Left renal cortex interstitium (tissue), 4 donors: ENCODE data around the gene NCCRP1. TPM values are rescaled to one million over a fixed set of nuclear protein-coding genes. Genes with fewer than 3 reads are reported as not detected.

Source experiments
- DNase-seq, 4 donors: peaks; one replicate each; pipeline ENCODE4 v3.0.0-alpha.2; 2013; ENCODE audit warnings: low read depth in 4 of 4, low spot score in 2 of 4, missing footprints in 1 of 4
- polyA plus RNA-seq, 4 donors: library from polyadenylated mRNA; unstranded; fragments of 120-200 nt; gene quantifications; one replicate each; pipeline ENCODE4 v1.2.1, GENCODE V29; 2013; ENCODE audit not compliant: insufficient read length in 4 of 4

NCCRP1 gene
- polyA plus RNA-seq, 4 donors = 0.99 to 4.0 (median 1.4) TPM

DNA sequence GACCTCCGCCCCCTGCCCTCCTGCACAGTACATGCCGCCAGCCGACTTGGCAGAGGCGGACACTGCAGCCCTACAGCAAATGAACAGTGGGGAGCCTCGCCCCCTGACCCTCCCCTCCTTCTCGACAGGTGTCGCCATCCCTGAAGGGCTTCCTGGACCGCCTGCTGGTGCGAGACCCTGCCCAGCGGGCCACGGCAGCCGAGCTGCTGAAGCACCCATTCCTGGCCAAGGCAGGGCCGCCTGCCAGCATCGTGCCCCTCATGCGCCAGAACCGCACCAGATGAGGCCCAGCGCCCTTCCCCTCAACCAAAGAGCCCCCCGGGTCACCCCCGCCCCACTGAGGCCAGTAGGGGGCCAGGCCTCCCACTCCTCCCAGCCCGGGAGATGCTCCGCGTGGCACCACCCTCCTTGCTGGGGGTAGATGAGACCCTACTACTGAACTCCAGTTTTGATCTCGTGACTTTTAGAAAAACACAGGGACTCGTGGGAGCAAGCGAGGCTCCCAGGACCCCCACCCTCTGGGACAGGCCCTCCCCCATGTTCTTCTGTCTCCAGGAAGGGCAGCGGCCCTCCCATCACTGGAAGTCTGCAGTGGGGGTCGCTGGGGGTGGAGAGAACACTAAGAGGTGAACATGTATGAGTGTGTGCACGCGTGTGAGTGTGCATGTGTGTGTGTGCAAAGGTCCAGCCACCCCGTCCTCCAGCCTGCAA lies 18.3 kb upstream of the NCCRP1 start:
- DNase-seq = no peak

DNA sequence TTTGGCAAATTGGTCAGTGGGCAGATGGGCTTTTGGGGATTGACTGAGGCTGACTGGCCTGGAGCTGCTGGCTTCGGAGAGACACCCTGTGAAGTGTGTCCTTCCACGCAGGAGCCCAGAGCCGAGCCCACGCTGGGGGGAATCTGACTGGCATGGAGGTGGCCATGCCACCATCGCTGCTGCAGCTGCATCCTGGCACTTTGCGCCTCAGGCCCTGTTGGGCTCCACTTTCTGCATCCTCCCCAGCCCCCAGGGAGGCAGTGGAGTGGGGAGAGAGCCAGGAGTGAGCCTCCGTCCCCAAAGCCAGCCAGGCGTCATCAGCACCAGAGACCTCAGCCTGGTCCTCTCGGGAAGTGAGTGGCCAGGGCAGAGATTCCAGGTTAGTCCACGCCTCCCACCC lies 17.0 kb upstream of the NCCRP1 start:
- DNase-seq = no peak

DNA sequence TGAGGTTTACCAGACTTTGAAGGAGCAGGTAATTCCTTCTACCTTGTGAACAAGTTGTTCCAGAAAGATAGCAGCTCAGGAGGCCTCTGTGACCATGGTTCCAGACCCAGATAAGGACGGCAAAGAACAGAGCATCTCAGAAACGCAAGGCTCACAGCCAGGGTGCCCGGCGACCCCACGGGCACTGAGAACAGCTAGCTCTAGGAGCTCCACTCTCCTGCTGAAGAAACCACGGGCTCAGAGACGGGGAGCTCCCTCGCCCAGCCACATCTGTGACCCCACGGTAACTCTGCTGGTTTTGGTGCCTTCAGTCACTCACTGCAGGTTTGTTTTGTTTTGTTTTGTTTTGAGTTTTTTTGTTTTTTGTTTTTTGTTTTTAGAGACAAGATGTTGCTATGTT lies 16.0 kb upstream of the NCCRP1 start:
- no peak for DNase-seq

DNA sequence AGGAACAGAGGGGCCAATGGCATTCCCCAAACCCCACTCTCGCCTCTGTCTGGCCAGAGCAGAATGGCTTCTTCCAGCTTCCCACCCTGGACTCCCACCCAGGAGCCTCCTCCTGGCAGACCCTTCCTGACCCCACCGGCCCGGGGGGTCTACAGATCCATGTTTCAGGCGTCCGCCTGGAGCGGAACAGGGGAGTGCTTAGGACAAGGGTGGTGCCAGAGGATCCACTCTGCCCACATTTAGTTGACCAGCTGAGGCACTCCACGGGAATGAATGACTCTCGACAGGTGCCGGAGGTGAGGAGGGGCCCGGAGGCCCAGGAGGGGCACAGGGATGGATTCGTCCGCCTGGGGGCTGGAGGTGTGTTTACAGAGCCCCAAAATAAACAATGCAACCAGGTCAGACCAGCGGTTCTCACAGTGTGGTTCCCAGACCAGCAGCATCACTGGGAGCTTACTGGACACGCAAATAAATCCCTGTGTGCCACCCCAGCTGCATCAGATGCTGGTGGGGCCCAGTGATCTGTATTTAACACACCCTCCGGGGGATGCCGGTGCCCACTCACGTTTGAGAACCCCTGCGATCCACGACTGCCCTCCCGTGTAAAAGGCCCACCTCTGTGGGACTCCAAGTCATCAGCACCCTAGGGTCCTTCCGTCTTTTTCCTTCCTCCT lies 15.1 kb upstream of the NCCRP1 start:
- no peak for DNase-seq

DNA sequence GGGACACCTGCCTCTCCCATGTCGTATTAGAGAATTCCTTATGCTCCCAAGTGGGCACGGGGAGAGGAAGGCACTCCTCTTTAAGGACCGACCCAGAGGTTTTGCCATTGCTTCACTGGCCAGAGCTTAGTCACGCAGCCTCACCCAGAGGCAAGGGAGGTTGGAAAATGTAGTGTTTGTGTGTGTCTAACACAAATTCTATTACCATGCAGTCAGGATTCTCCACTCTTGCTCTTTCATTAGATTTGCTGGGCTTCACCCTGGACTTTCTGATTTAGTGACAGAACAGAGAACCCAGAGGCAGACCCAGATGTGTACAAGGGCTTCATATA lies 14.6 kb upstream of the NCCRP1 start:
- DNase-seq = no peak

DNA sequence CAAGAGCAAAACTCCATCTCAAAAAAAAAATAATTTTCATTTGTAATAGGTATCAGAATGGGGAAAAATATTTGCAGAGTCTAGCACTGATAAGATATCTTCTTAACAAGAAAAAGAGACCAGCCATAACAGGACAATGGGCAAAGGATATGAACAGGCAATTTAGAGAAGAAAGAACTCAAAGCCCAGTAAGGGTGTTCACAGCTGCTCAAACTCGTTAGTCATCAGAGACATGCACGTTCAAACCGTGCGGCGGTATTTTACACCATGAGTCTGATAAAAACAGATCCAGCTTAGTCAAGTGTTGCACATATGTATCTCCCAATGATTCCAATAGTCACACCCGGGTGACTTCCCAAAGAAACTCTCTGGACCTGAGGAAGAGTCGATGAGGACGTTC lies 13.7 kb upstream of the NCCRP1 start:
- no peak for DNase-seq

DNA sequence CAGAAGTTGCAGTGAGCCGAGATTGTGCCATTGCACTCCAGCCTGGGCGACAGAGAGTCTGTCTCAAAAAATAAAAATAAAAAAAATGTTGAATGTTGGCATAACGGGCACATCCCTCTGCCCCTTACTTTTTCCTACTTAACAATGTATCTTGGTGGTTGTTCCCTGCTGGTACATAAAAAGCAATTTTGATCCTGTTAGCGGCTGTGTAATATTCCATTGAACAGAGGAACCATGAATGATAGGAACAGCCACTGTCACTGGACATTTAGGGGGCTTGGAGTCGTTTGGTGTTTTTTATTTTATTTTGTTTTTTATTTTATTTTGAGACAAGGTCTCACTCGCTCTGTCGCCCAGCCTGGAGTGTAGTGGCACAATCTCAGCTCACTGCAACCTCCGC lies 10.4 kb upstream of the NCCRP1 start:
- no peak for DNase-seq

DNA sequence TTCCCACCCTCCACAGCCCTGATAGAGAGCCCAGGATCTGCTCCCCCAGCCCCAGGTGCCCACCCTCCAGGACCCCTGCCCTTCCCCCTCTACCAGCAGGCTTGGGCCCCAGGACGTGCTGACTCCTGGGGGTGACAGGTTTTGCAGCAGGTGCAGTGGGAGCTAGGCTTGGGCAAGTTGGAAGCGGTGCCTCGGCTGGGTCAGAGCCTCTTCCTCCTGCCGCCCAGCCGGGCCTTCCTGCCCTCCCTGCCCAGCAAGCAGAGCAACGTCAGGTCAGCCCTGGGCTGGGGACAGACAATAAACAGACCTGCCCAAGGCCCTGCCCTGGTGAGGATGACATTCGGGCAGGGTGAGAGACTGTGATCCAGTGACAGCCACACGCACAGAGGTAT lies 9.2 kb upstream of the NCCRP1 start:
- DNase-seq = no peak

DNA sequence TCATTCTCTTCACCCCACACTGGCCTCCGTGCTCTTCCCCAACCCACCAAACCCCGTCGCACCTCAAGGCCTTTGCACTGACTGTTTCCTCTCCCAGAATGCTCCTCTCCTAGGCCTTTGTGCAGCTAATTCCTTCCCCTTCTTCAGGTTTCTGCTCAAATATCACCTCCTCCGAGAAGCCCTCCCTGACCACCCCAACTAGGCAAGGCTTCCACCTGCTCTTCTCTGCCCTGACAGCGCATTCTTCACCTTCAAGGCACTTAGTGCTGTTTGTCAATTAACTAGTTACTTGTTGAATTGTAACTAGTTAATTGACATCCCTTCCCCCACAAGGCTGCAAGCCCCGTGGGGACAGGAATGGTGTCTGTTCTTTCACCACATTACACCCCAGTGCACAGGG lies 7.8 kb upstream of the NCCRP1 start:
- DNase-seq = no peak

DNA sequence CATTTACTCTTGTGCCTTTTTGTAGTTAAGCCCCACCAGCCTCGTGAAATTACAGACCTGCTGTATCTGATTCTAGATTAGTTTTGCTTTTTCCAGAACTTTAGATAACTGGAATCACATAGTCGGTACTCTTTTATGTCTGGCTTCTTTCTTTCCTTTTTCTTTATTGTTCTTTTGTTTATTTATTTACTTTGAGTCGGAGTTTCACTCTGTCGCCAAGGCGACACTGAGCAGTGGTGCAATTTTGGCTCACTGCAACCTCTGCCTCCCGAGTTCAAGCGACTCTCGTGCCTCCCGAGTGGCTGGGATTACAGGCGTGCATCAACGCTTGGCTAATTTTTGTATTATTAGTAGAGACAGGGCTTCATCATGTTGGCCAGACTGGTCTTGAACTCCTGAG lies 6.0 kb upstream of the NCCRP1 start:
- no peak for DNase-seq

DNA sequence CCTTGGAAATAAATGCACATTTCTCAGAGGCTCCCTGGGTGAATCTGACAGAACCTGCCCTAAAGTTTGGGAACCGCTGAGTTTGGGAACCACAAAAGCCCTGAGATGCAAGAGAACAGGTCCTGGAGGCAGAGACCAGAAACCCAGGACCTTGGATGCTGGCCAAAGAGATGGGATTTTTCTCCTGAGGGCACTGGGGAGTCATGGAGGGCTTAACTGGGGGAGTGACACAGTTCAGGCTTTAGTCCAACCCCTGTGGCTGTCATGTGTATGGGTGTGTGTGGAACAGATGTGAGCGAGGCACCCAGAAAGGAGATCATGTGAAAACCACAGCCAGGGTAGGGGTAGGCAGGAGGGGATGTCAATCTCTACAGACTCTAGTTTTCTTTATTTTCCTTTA lies 3.9 kb upstream of the NCCRP1 start:
- DNase-seq = no peak

DNA sequence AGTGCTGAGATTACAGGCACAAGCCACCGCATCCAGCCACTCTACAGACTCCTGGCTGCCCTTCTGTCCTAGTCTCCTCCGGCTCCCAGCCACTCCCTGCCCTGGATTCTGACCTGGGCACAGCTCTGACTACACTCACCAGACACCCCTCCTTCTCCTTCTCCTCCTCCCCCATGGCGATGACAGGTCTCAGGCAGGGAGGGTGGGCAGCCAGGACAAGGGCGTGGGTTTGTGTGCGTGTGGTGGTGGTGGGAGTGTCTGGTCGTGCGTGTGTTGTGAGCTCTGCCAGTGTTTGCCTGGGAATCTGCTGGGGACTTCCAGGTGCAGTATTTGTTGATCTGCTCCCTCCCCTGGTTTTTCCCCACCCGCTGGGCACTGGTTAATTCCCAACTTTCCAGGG lies 3.0 kb upstream of the NCCRP1 start:
- no peak for DNase-seq

DNA sequence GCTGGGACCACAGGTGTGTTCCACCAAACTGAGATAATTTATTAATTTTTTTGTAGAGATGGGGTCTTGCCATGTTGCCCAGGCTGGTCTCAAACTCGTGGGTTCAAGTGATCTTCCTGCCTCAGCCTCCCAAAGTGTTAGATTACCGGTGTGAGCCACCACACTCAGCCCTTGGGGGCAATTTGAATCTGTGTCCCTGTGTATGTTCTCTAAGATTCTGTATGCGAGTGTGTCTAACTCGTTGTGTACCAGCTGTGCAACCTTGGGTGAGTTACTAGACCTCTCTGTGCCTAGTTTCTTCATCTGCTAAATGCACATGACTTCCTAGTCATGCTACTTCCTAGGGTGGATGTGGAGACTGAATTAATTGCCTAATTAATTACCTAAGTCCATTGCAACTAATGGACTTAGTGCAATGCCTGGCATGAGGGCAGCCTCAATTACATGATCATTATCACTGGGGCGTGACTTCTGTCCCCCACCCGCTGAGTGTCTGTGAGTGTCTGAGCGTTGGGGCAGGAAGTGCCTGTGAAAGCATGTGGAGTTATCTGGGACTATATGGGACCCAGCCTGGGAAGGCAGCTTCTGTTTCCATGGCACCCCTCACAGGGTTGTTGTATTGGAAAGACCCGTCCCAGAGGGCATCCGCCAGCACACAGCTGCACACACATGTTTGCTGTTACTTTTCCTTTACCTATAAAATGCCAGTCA lies 1.8 kb upstream of the NCCRP1 start:
- DNase-seq = no peak

DNA sequence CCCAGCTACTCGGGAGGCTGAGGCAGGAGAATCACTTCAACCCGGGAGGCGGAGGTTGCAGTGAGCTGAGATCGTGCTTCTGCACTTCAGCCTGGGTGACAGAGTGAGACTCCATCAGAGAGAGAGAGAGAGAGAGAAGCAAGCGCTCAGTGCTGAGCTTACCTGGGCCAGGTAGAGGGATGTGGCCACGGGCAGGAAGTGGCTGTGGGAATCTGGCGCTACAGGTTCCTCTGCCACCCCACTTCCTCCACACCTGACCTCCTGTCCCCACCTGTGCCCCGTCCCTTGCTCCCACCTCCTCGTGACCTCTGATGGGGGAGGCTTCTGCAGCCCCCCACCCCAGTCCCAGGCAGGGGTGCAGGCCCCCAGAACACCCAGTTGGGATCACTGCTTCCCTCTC lies 1.0 kb upstream of the NCCRP1 start:
- DNase-seq = no peak

DNA sequence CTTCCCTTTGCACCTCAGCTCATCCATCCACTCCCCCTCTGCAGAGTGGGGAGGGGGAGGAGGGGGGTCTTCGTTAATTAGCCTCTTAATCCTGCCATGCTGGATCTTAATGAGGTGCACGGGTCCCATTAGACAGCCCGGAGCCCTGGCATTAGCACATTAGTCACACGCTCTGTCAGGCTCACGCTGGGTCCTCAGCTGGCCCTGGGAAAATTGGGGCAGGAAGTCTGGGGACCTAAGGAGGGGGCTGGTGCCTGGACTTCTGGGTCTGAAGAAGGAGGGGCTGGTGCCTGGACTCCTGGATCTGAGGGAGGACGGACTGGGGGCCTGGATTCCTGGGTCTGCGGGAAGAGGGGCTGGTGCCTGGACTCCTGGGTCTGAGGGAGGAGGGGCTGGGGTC lies 444 bp upstream of the NCCRP1 start:
- DNase-seq = no peak

DNA sequence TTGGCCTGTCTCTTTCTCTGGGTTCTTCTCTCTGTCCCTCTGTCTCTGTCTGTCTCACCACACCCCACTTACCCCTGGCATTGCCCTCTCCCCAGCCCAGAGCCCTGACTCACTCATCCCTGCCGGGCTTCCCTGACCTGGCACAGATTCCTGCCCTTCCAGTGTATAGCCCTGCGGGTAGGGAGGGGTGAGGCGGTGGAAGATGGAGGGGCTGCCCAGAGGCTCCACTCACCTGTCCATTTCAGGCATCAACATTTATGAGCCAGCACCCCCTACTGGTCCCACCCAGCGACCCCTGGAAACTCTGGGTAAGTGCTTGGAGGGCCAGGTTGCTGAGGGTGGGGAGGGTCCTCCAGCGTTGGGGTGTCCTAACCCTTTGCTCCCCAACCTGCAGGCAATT lies 1.0 kb downstream of the NCCRP1 start:
- no peak for DNase-seq

DNA sequence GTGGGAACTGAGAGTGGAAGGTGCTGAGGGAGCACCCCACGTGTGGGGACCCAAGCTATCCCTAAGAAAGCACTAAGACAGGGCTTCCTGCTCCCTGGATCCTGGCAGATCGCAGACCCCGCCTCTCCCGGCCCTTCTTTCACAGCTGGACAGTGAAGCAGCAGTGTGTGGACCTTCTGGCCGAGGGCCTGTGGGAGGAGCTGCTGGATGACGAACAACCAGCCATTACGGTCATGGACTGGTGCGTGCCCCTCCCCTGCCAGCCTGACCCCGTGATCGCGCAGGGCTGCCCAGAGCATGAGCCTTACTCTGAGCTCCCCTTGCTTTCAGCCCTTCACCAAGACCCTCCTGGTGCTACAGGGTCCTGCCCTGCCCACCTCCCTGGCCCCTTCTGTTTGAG lies 2.3 kb downstream of the NCCRP1 start:
- peak in 3 of 4 donors; percentile 47 to 71 (median 65) for DNase-seq

DNA sequence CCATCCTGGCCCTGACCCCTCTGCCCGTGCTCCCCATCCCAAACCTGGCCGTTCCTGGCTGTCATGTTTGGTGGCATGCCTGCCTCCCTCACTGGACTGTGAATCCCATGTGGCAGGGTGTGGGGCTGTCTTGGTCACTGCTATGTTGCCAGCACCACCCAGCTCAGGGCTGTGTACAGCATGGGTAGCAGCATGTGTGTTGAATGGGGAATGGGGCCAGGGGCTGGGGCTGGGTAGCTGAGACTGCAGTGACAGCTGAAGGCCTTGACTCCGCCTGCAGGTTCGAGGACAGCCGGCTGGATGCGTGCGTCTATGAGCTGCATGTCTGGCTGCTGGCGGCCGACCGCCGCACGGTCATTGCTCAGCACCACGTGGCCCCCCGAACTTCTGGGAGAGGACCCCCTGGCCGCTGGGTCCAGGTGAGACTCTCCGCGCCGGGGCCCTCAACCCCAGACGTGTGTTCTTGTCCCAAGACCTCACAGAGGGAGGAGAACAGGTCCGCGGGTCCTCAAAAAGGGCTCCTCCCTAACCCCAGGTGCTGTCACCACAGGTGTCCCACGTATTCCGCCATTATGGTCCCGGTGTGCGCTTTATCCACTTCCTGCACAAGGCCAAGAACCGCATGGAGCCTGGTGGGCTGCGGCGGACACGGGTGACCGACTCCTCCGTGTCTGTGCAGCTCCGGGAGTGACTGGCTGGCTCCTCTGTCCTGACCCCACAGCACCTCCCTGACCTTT lies 3.5 kb downstream of the NCCRP1 start:
- no peak for DNase-seq

DNA sequence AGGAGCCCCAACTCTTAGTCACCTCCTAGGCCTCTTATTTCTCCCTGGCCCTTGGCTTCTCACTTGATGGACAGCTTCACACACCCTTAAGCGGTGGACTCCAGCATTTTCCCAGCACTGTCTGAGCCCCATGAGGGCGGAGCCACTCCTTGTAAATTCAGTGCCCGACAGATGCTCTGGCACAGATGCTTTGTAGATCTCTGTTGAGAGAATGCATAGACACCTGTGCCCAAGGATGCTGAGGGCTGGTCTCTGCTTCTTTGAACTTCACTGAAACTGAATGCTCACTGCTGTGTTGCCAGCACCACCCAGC lies 4.0 kb downstream of the NCCRP1 start:
- DNase-seq = no peak

DNA sequence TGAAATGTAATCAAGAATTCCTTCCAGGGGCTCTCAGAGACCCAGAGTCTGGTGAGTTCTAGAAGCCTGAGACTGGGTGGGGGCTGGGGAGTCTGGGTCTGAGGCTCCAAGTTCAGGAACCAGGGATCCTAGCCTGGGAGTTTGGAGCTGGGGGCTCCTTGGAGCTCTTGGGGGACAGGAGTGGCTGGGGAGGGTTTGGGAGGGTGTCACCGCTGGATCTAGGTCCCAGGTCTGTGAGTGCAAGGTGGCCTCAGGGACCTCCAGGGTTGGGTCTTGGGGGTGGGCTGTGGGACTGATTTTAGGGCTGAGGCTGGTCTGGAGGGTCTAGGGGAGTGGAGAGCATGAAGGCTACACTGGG lies 6.2 kb downstream of the NCCRP1 start:
- DNase-seq = no peak

DNA sequence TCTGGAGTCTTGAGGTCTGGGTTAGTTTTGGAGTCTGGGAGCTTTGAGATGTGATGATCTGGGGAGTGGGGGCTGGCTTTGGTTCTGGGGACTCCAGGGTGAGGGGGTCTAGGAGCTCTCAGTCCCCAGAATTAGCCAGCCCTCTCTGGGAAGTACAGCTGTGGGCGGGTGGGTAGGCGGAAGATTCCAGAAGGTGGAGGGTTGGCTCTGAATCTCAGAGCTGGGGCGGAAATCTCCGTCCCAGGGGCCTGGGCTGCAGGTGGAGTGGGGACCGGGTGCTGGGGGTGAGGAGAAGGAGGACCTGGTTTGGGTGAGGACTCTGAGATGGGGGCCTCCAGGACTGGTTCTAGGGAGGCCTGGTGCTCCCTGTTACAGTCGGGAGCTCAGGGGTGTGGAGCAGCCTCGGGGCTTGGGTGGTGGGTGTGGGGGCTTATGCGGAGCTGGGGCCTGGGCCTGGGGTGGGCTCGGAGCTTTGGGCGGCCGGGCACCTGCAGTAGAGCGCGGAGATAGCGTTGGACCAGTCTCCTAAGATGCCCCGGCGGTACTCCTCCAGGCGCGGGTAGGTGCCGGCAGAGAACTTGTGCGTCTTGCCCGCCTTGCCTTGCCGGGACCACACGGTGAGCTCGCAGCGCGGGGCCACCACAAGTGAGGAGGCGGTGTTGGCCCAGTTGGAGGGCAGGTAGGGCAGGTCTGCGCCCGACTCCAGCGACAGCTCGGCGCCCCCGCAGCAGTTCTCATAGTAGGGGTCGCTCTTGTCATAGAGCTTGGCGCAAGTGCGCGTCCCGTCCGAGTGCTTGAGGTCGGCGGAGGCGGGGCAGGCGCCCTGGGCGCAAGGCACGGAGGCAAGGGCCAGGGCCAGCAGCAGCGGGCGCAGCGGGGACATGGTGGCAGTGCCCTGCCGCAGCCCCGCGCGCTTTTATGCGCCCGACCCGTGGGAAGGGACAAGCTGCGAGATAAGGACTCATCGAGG lies 6.9 kb downstream of the NCCRP1 start, which contains the start of gene SYCN:
TSS of gene SYCN (minus strand) at position 892 of the 970 bp plus-strand sequence. CDS start at position 883, 9 bp downstream.
- DNase-seq = no peak
